ENCODE results near the gene PRKN. TPM values are rescaled to one million over a fixed set of nuclear protein-coding genes. Genes with fewer than 3 reads are reported as not detected.

Gene PRKN
- total RNA-seq (2021; ENCODE audit: unreplicated experiment): 0.46 TPM
- 1.1 TPM for polyA plus RNA-seq (2012; ENCODE audit: insufficient read length)
- Bru-seq, nascent RNA: percentile 29 among the genes with signal in this experiment
- BruChase-seq, experiment 1, labeled RNA remaining after a 2-hour chase: percentile 34 among the genes with signal in this experiment
- percentile 32 among the genes with signal in this experiment for BruChase-seq, experiment 2, labeled RNA remaining after a 6-hour chase
- long read RNA-seq, partial matches to known transcripts: 0 of 1 reads
- long read RNA-seq, other reads (novel, unspliced or antisense): 1 of 1 reads

DNA sequence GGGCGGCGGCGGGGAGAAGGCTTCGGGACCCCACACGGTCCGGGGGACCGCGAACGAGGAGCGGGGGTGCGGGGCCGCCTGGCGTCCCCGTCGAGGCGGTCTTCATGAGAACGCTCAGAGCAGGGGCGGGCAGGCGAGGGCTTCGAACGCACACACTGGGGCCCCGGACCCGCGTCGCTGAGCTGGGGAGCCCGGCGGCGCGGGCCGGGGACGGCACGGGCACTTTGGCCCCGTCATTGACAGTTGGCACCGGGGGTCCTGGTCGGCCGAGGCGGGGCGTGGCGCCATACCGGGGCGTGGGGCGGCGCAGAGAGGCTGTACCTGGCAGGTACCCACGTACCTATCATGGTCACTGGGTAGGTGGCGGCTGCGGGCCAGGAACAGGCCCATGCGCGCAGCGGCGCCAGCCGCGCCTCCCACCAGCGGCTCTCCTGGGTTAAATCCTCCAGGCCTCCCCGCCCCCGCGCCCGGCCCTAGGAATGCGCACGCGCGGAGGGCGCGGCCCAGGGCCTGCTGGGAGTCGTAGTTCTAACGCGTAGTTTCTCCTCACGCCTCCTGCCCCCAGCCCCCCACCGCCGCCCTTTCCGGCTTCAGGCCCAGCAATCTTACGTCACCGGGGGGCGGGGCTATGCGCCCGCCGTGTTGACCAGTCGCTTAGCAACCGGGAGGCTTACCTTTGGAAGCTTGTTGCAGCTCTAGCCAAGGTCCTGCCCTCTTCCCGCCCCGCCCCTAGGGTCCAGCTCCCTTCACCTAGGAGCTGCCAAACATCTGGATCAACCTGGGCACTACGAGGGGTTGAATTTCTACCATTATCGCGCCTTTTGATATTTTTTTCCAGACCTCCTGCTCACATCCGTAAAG is at the start of gene PRKN, which contains the start of gene PACRG:
TSS of gene PRKN (minus strand) at position 445 of the 861 bp plus-strand sequence.
TSS of gene PACRG (plus strand) at position 653 of the 861 bp plus-strand sequence.
- no TSS peak for BruUV-seq (replicated peaks)
- ChIA-PET CTCF (no interaction called here), POLR2A (interaction anchor here (0.6 to 0.7 kb wide), 2 partner anchors 340 to 773 kb away, joined by 3 to 5 read pairs; no protein-coding TSS in a partner anchor)
- H3K9me3 ChIP-seq (ENCODE audit: control insufficient read depth, insufficient read depth, low read depth, low read length): no peaks in the 10 kb centered on the region
- ATAC-seq (peak; percentile 99), DNase-seq (ENCODE audit: low read depth, low spot score) (peak; percentile 88)
- intact Hi-C loops (cut with micrococcal nuclease; ENCODE audit: unreplicated experiment): no loop called here
- TF ChIP-seq, protein P1, sequence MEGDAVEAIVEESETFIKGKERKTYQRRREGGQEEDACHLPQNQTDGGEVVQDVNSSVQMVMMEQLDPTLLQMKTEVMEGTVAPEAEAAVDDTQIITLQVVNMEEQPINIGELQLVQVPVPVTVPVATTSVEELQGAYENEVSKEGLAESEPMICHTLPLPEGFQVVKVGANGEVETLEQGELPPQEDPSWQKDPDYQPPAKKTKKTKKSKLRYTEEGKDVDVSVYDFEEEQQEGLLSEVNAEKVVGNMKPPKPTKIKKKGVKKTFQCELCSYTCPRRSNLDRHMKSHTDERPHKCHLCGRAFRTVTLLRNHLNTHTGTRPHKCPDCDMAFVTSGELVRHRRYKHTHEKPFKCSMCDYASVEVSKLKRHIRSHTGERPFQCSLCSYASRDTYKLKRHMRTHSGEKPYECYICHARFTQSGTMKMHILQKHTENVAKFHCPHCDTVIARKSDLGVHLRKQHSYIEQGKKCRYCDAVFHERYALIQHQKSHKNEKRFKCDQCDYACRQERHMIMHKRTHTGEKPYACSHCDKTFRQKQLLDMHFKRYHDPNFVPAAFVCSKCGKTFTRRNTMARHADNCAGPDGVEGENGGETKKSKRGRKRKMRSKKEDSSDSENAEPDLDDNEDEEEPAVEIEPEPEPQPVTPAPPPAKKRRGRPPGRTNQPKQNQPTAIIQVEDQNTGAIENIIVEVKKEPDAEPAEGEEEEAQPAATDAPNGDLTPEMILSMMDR (IDR thresholded peaks at IDR 0.05): no peak
- TF ChIP-seq TCF7L2 (IDR thresholded peaks at IDR 0.05; ENCODE audit: low read depth, low read length) (peak; percentile 43; the same call in 1 of the 2 replicates), SIN3A (IDR thresholded peaks at IDR 0.05; ENCODE audit: borderline replicate concordance, insufficient read depth, low read depth, low read length) (0 out of 2 replicates have a peak, but pooled peaks have one; percentile 76), POLR2AphosphoS5 (IDR thresholded peaks at IDR 0.05; ENCODE audit: low read depth, low read length) (peak; percentile 49; the same call in 1 of the 2 replicates)
- TF ChIP-seq, protein P2, sequence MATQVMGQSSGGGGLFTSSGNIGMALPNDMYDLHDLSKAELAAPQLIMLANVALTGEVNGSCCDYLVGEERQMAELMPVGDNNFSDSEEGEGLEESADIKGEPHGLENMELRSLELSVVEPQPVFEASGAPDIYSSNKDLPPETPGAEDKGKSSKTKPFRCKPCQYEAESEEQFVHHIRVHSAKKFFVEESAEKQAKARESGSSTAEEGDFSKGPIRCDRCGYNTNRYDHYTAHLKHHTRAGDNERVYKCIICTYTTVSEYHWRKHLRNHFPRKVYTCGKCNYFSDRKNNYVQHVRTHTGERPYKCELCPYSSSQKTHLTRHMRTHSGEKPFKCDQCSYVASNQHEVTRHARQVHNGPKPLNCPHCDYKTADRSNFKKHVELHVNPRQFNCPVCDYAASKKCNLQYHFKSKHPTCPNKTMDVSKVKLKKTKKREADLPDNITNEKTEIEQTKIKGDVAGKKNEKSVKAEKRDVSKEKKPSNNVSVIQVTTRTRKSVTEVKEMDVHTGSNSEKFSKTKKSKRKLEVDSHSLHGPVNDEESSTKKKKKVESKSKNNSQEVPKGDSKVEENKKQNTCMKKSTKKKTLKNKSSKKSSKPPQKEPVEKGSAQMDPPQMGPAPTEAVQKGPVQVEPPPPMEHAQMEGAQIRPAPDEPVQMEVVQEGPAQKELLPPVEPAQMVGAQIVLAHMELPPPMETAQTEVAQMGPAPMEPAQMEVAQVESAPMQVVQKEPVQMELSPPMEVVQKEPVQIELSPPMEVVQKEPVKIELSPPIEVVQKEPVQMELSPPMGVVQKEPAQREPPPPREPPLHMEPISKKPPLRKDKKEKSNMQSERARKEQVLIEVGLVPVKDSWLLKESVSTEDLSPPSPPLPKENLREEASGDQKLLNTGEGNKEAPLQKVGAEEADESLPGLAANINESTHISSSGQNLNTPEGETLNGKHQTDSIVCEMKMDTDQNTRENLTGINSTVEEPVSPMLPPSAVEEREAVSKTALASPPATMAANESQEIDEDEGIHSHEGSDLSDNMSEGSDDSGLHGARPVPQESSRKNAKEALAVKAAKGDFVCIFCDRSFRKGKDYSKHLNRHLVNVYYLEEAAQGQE (IDR thresholded peaks at IDR 0.05; ENCODE audit: insufficient read depth in 1 of 2, low read depth in 2 of 2, low read length in 1 of 2): peak in 1 of 2 experiments; percentile 54; a peak in 1 of 4 replicates
- in situ Hi-C loops (cut with HindIII; ENCODE audit: low pct_unique_long_range_greater_than_20kb, low sequenced_read_pairs): no loop called here
- peak within 1 kb of the TSS; percentile 72 to 79 for H3K4me3 ChIP-seq (ENCODE audit: low read depth in 2 of 2, low read length in 2 of 2)
- no peaks in the 10 kb centered on the region for H3K27me3 ChIP-seq (ENCODE audit: control insufficient read depth, insufficient read depth, low read length)
- H3K36me3 ChIP-seq (ENCODE audit: control insufficient read depth, insufficient read depth, low read length): no peaks in the 10 kb centered on the region
- peaks cover 9% of the 10 kb centered on the region for H3K4me1 ChIP-seq (ENCODE audit: control insufficient read depth, insufficient read depth, low read length)
- peak within 1 kb of the TSS; percentile 74 for H3K27ac ChIP-seq (ENCODE audit: low read length)

DNA sequence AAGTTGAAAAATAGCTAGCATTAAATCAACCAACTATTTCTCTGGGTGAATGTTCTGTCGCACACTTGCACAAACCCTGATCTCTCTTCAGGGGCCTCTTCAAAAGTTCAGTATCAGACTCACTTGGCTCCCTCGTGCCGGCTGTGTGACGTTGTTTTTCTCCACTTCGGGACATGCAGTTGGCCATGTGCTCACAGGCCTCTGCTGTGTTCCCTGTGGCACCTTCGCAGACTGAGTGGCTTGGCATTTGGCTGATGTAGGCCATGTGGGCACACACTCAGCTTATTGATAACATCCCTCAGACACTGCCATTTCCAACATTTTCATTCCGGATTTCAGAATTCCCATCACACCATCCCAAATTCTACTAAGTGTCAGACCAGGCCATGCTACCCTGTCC is 49.5 kb upstream of the PRKN start:
- no TSS peak for BruUV-seq (replicated peaks)
- Histone ChIP-seq H3K27me3 (ENCODE audit: control insufficient read depth, insufficient read depth, low read length) (no peaks in the 10 kb centered on the region), H3K36me3 (ENCODE audit: control insufficient read depth, insufficient read depth, low read length) (no peaks in the 10 kb centered on the region), H3K27ac (ENCODE audit: low read length) (no peak overlapping the region), H3K4me1 (ENCODE audit: control insufficient read depth, insufficient read depth, low read length) (no peaks in the 10 kb centered on the region), H3K9me3 (ENCODE audit: control insufficient read depth, insufficient read depth, low read depth, low read length) (peaks cover 11% of the 10 kb centered on the region; the same call in 1 of the 2 replicates), H3K4me3 (ENCODE audit: low read depth in 2 of 2, low read length in 2 of 2) (no peak overlapping the region)
- ATAC-seq (no peak), DNase-seq (ENCODE audit: low read depth, low spot score) (no peak)
- ChIA-PET POLR2A (no interaction called here), CTCF (no interaction called here)
- TF ChIP-seq TCF7L2 (IDR thresholded peaks at IDR 0.05; ENCODE audit: low read depth, low read length) (no peak), SIN3A (IDR thresholded peaks at IDR 0.05; ENCODE audit: borderline replicate concordance, insufficient read depth, low read depth, low read length) (no peak), POLR2AphosphoS5 (IDR thresholded peaks at IDR 0.05; ENCODE audit: low read depth, low read length) (no peak)
- TF ChIP-seq, protein P2 (IDR thresholded peaks at IDR 0.05; ENCODE audit: insufficient read depth in 1 of 2, low read depth in 2 of 2, low read length in 1 of 2): no peak
- TF ChIP-seq, protein P1 (IDR thresholded peaks at IDR 0.05): no peak
- in situ Hi-C loops (cut with HindIII; ENCODE audit: low pct_unique_long_range_greater_than_20kb, low sequenced_read_pairs) (no loop called here), intact Hi-C loops (cut with micrococcal nuclease; ENCODE audit: unreplicated experiment) (no loop called here)
